Neural cell (in vitro differentiated cells): ENCODE results near the gene CABP5. TPM values are rescaled to one million over a fixed set of nuclear protein-coding genes. Genes with fewer than 3 reads are reported as not detected.

Source experiments
- CTCF ChIP-seq: fragments of 450-650 bp; IDR thresholded peaks from 2 replicates; pipeline ENCODE4 v1.5.1; 2014; ENCODE audit warnings: antibody characterized with exemption, mild to moderate bottlenecking, moderate library complexity; ENCODE audit not compliant: poor library complexity, severe bottlenecking
- RAD21 ChIP-seq: fragments of 450-650 bp; conservative IDR thresholded peaks from 2 replicates; pipeline ENCODE4 v1.6.1; 2014; ENCODE audit warnings: antibody characterized with exemption, mild to moderate bottlenecking, moderate library complexity
- polyA plus RNA-seq: library from polyadenylated mRNA; depleted of rRNA; stranded (reverse); fragments of >200 nt; gene quantifications from 2 replicates; pipeline ENCODE4 v1.2.3, GENCODE V29; 2014

CABP5 gene
- polyA plus RNA-seq, 1 donor from 2014 or later = not detected

- TF ChIP-seq CTCF = no peak
- TF ChIP-seq RAD21 = no peak
Measured at GRCh38 chr19:47991191-47991808, 52.6 kb downstream of the CABP5 start (continued).

Other genes with a start within 250 kb of the CABP5 start
- not detected in 2 replicates for gene TPRX1, start 239.5 kb downstream of the CABP5 start, polyA plus RNA-seq
- gene CRX, start 222.1 kb downstream of the CABP5 start, polyA plus RNA-seq = not detected in 2 replicates
- gene TPRX2, start 184.8 kb downstream of the CABP5 start, polyA plus RNA-seq = not detected in 2 replicates
- gene SULT2A1, start 157.8 kb downstream of the CABP5 start, polyA plus RNA-seq = not detected in 2 replicates
- not detected in 2 replicates for gene BSPH1, start 51.9 kb downstream of the CABP5 start, polyA plus RNA-seq
- not detected in 2 replicates for gene ELSPBP1, start 49.4 kb downstream of the CABP5 start, polyA plus RNA-seq
- gene PLA2G4C, start 66.7 kb upstream of the CABP5 start, polyA plus RNA-seq = 8.6 and 13.1 TPM in 2 replicates
- 33.9 and 34.8 TPM in 2 replicates for gene LIG1, start 126.3 kb upstream of the CABP5 start, polyA plus RNA-seq
- gene ZSWIM9, start 126.6 kb upstream of the CABP5 start, polyA plus RNA-seq = 2.6 and 4.7 TPM in 2 replicates
- gene CARD8, start 211.8 kb upstream of the CABP5 start, polyA plus RNA-seq = 21.4 and 23.0 TPM in 2 replicates
- gene ZNF114, start 226.0 kb upstream of the CABP5 start, polyA plus RNA-seq = 1.6 and 4.4 TPM in 2 replicates